Endothelial cell of umbilical vein (primary cell): ENCODE measurements around the gene LMO4.

ENCODE experiments used
- FOS ChIP-seq: IDR thresholded peaks from 2 replicates; pipeline ENCODE4 v1.6.1; 2011; ENCODE audit warnings: mild to moderate bottlenecking, low read length, moderate library complexity, borderline replicate concordance; ENCODE audit not compliant: insufficient read depth
- MYC ChIP-seq: IDR thresholded peaks from one replicate; pipeline ENCODE4 v1.6.1; 2011; ENCODE audit warnings: mild to moderate bottlenecking, low read depth, low read length
- POLR2A ChIP-seq: IDR thresholded peaks from 2 replicates; pipeline ENCODE4 v1.6.1; 2012; ENCODE audit warnings: low read depth, mild to moderate bottlenecking, control low read depth, low read length
- POLR2AphosphoS5 ChIP-seq: IDR thresholded peaks from 2 replicates; pipeline ENCODE4 v1.6.1; 2012; ENCODE audit warnings: low read depth, mild to moderate bottlenecking, control low read depth, low read length, moderate library complexity; ENCODE audit not compliant: insufficient read depth
- TF ChIP-seq, protein P1 (sequence below), 2 donors: IDR thresholded peaks; 1 replicate in 1 of 2; 2 replicates in 1 of 2; pipeline ENCODE4 v1.5.1; 2011; ENCODE audit warnings: low read length in 2 of 2, mild to moderate bottlenecking in 2 of 2, moderate library complexity in 2 of 2, control low read depth in 1 of 2, inconsistent platforms in 1 of 2, low read depth in 1 of 2; ENCODE audit not compliant: insufficient read depth in 1 of 2; ENCODE audit errors: extremely low read depth in 1 of 2
- TF ChIP-seq, protein P2 (sequence below): IDR thresholded peaks from 2 replicates; pipeline ENCODE4 v1.6.1; 2011; ENCODE audit not compliant: insufficient read depth, insufficient read length

DNA sequence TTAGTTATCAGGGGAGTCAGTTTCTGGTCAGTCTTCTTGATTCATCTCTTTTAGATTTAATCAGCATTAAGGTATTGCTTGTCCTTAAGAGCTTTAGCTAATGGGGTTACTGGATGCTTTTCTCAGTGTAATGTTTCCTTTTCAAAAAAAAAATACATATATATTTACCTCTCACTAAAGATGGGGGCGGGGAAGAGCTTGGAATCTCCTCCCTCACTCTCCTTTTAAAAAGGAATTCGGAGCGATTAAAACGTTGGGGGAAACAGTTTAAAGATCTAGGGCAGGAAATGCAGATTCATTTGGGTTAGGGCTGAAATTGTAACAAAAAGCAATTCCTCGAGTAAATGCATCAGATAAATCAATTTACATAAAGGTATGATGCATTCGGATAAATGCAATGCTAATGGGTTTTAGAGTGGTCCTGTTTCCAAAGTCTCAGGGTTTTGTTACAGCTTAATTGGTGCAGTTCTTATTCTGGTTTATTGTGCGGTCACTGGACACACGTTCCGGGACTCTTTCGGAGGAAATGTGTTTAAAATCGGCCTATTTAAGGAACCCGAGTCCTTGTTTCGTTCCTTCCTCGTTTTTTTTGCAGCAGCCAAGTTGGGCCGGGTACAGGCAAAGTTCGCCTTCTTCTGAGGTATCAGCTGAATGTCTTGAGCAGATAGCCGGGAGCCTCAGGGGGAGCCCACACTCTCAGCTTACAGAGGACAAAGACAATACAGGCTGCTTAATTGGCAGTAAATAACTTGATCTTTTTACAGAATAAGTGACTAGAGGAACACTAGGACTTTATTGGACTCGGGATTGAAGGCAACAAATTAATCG lies 1.6 kb downstream of the LMO4 start:
- TF ChIP-seq, protein P1, sequence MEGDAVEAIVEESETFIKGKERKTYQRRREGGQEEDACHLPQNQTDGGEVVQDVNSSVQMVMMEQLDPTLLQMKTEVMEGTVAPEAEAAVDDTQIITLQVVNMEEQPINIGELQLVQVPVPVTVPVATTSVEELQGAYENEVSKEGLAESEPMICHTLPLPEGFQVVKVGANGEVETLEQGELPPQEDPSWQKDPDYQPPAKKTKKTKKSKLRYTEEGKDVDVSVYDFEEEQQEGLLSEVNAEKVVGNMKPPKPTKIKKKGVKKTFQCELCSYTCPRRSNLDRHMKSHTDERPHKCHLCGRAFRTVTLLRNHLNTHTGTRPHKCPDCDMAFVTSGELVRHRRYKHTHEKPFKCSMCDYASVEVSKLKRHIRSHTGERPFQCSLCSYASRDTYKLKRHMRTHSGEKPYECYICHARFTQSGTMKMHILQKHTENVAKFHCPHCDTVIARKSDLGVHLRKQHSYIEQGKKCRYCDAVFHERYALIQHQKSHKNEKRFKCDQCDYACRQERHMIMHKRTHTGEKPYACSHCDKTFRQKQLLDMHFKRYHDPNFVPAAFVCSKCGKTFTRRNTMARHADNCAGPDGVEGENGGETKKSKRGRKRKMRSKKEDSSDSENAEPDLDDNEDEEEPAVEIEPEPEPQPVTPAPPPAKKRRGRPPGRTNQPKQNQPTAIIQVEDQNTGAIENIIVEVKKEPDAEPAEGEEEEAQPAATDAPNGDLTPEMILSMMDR (IDR thresholded peaks at IDR 0.05; ENCODE audit: extremely low read depth in 1 of 2, insufficient read depth in 1 of 2, low read depth in 1 of 2, low read length in 2 of 2), result no peak
- no peak for TF ChIP-seq MYC
- no peak for TF ChIP-seq POLR2A
- no peak for TF ChIP-seq POLR2AphosphoS5
- TF ChIP-seq, protein P2, sequence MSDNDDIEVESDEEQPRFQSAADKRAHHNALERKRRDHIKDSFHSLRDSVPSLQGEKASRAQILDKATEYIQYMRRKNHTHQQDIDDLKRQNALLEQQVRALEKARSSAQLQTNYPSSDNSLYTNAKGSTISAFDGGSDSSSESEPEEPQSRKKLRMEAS, result no peak
- no peak for TF ChIP-seq FOS
